Activated CD4-positive, alpha-beta memory T cell treated with anti-CD3 and anti-CD28 coated beads for 36 hours (primary cell): ENCODE measurements around the gene RBBP4. TPM values are rescaled to one million over a fixed set of nuclear protein-coding genes. Genes with fewer than 3 reads are reported as not detected.
"Not testable (repeated sequence)": the region's sequence is repeated elsewhere in the genome, so short reads cannot be mapped to it uniquely, and the experiment has no call there.

Experiments used
- CTCF ChIA-PET: fragments of 350-600 bp; sonication (Branson Sonifier 250); formaldehyde crosslinking; loops from one replicate; lab custom pipeline; 2021; ENCODE audit warnings: antibody characterized with exemption, inconsistent platforms; lab: Charles Lee
- POLR2A ChIA-PET: fragments of 350-600 bp; sonication (Branson Sonifier 250); formaldehyde crosslinking; loops from one replicate; lab custom pipeline; 2021; ENCODE audit warnings: antibody characterized with exemption; lab: Charles Lee
- DNase-seq: peaks from one replicate; pipeline ENCODE4 v3.0.0-alpha.2; 2020
- H3K27ac Mint-ChIP-seq: one replicate; pipeline ENCODE4 v1.8.0; 2021; ENCODE audit warnings: mixed read lengths
- H3K27me3 Mint-ChIP-seq: one replicate; pipeline ENCODE4 v1.8.0; 2021; ENCODE audit warnings: mixed read lengths
- H3K36me3 Mint-ChIP-seq: one replicate; pipeline ENCODE4 v1.8.0; 2021; ENCODE audit warnings: mixed read lengths
- H3K4me1 Mint-ChIP-seq: one replicate; pipeline ENCODE4 v1.8.0; 2021; ENCODE audit warnings: low read depth, mixed read lengths
- H3K4me3 Mint-ChIP-seq: one replicate; pipeline ENCODE4 v1.8.0; 2021; ENCODE audit warnings: mild to moderate bottlenecking, mixed read lengths
- H3K9me3 Mint-ChIP-seq: one replicate; pipeline ENCODE4 v1.8.0; 2021; ENCODE audit warnings: mixed read lengths
- intact Hi-C: fragments of 100-400 bp; cut with micrococcal nuclease; formaldehyde crosslinking; loops from one replicate; pipeline ENCODE4 v1.15.1; 2023
- total RNA-seq, 2 experiments: library from RNA; stranded (reverse); gene quantifications; one replicate each; pipeline ENCODE4 v1.2.3, GENCODE V29; 2021

RBBP4 gene
- total RNA-seq, 2 experiments from 2014 or later = 325 to 334 TPM

- ChIA-PET POLR2A (no interaction called here), CTCF (no interaction called here)
- DNase-seq = no peak
- H3K9me3 Mint-ChIP-seq = no peaks in the 10 kb centered on the region
- intact Hi-C loops = no loop called here
- peaks cover 18% of the 10 kb centered on the region for H3K4me1 Mint-ChIP-seq
- H3K4me3 Mint-ChIP-seq = no peak overlapping the region
- no peak overlapping the region for H3K27ac Mint-ChIP-seq
- H3K27me3 Mint-ChIP-seq = no peaks in the 10 kb centered on the region
- peaks cover 5% of the 10 kb centered on the region for H3K36me3 Mint-ChIP-seq
These were observed 6.6 kb upstream of the RBBP4 start for GRCh38 chr1:32644426-32644825.

- Mint-ChIP-seq H3K4me1 (peaks cover 25% of the 10 kb centered on the region), H3K27me3 (no peaks in the 10 kb centered on the region), H3K27ac (peak overlapping the region; percentile 71), H3K9me3 (no peaks in the 10 kb centered on the region), H3K4me3 (peak overlapping the region; percentile 99), H3K36me3 (peaks cover 19% of the 10 kb centered on the region)
- intact Hi-C loops = no loop called here
- ChIA-PET POLR2A (interaction anchor here (0.6 to 0.7 kb wide), 2 partner anchors 316 to 604 kb away, joined by 3 read pairs; no protein-coding TSS in a partner anchor), CTCF (no interaction called here)
- DNase-seq = peak; percentile 52
These were observed 3.5 kb upstream of the RBBP4 start for GRCh38 chr1:32647308-32648134.

DNA sequence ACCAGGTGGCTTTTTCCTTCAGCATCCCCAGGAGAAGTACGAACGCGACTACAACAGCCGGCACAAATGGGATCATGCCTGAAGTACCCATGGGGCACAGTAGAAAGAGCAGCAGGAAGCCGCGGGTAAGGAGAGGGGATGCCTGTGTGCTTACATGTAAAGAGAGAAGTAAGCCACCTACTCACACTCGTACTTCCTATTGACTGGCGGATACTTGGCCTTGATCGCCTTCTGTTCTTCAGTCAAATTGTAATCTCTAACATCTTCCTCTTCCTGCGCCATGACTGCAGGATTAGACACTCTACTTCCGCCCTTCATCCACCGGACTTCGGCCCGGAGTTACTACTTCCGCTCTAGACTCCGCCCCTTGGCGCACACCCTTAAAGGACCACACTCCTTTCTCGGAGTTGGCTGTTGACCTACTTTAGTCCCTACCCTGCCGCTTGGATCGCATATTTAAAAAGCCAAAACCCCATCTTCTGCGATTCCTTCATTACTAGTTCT is 708 bp upstream of the RBBP4 start, which contains the start of gene ZBTB8OS:
TSS of gene ZBTB8OS (minus strand) at position 303 of the 504 bp plus-strand sequence. CDS start at position 282, 21 bp downstream.
- ChIA-PET POLR2A (interaction anchor here (0.7 to 1.7 kb wide), 6 partner anchors 21 to 578 kb away, joined by 3 to 13 read pairs (median 3); partner anchors contain the start of genes BSDC1, S100PBP, TMEM39B and YARS1), CTCF (interaction anchor here (1.1 to 2.2 kb wide), 2 partner anchors 130 to 477 kb away, joined by 3 to 9 read pairs; no protein-coding TSS in a partner anchor)
- Mint-ChIP-seq H3K36me3 (peaks cover 38% of the 10 kb centered on the region), H3K4me3 (peak within 1 kb of the TSS; percentile 99), H3K27me3 (no peaks in the 10 kb centered on the region), H3K27ac (peak within 1 kb of the TSS; percentile 100), H3K9me3 (no peaks in the 10 kb centered on the region), H3K4me1 (peaks cover 44% of the 10 kb centered on the region)
- intact Hi-C loops = loop anchor here (1.0 to 5.0 kb wide), 6 partner anchors 27 to 697 kb away; partner anchors contain the start of genes MARCKSL1, S100PBP and YARS1
- DNase-seq = peak; percentile 92

GRCh38 chr1:32651461-32652073 is 559 bp downstream of the RBBP4 start:
- H3K9me3 Mint-ChIP-seq = no peaks in the 10 kb centered on the region
- peak overlapping the region; percentile 99 for H3K4me3 Mint-ChIP-seq
- no peak for DNase-seq
- H3K36me3 Mint-ChIP-seq = peaks cover 42% of the 10 kb centered on the region
- POLR2A ChIA-PET = interaction anchor here (0.6 to 1.7 kb wide), 10 partner anchors 22 to 579 kb away, joined by 3 to 13 read pairs (median 3); partner anchors contain the start of genes BSDC1, CCDC28B, S100PBP and TMEM39B
- peak overlapping the region; percentile 100 for H3K27ac Mint-ChIP-seq
- intact Hi-C loops = loop anchor here (5.0 kb wide), 2 partner anchors 314 to 696 kb away; partner anchors contain the start of gene MARCKSL1
- H3K4me1 Mint-ChIP-seq = peaks cover 50% of the 10 kb centered on the region
- no peaks in the 10 kb centered on the region for H3K27me3 Mint-ChIP-seq
- CTCF ChIA-PET = interaction anchor here (1.1 to 2.2 kb wide), 3 partner anchors 122 to 476 kb away, joined by 3 to 9 read pairs (median 4); no protein-coding TSS in a partner anchor

DNA sequence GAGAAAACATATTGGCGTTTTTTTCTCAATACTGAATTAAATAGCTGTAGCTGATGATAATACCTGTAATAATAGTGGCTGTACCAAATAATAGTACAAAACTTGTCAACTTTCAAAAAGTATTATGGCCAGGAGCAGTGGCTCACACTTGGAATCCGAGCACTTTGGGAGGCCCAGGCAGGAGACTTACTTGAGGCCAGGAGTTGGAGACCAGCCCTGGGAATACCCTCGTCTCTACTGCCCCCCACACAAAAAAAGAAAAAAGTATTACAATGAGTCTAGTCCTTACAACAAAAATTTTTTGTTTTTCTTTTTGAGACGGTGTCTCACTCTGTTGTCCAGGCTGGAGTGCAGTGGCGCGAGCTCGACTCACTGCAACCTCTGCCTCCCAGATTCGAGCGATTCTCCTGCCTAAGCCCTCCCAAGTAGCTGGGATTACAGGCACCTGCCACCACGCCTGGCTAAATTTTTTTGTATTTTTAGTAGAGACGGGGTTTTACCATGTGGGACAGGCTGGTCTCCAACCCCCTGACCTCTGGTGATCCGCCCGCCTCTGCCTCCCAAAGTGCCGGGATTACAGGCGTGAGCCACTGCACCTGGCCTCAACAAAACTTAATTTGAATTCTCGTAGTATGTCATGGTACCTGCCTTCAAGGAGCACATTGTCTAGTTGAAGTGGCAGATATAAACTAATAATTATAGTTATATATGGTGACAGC is 1.4 kb downstream of the RBBP4 start:
- CTCF ChIA-PET = interaction anchor here (1.1 to 2.2 kb wide), 4 partner anchors 15 to 132 kb away, joined by 3 to 9 read pairs (median 4); no protein-coding TSS in a partner anchor
- Mint-ChIP-seq H3K27ac (peak overlapping the region; percentile 100), H3K27me3 (no peaks in the 10 kb centered on the region), H3K9me3 (no peaks in the 10 kb centered on the region), H3K4me3 (peak overlapping the region; percentile 99), H3K4me1 (peaks cover 55% of the 10 kb centered on the region), H3K36me3 (peaks cover 49% of the 10 kb centered on the region)
- POLR2A ChIA-PET = no interaction called here
- intact Hi-C loops = loop anchor here (5.0 kb wide), 2 partner anchors 315 to 695 kb away; partner anchors contain the start of gene MARCKSL1
- DNase-seq = no peak

DNA sequence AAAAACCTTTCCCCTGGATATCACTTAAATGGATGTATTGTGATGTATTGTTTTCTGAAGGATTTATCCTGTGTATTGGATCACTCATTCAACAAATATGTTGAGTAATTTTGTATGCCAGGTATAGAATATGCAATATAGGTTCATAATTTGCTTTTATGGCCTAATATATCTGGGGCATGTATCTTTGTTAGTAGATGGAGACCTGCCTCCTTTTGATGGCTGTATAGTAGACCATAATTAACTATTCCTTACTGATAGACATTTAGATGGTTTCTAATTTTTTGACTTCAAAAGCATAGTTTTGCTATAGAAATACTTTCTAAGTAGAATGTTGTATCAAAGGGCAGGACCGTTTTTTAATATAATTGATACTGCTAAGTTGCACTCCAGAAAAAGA is 8.6 kb downstream of the RBBP4 start:
- no peaks in the 10 kb centered on the region for H3K9me3 Mint-ChIP-seq

GRCh38 chr1:32665915-32666314 is 14.9 kb downstream of the RBBP4 start:
- intact Hi-C loops = no loop called here
- H3K36me3 Mint-ChIP-seq = peaks cover 50% of the 10 kb centered on the region
- DNase-seq = no peak
- H3K4me3 Mint-ChIP-seq = no peak overlapping the region
- no peaks in the 10 kb centered on the region for H3K4me1 Mint-ChIP-seq
- H3K9me3 Mint-ChIP-seq = no peaks in the 10 kb centered on the region
- ChIA-PET CTCF (interaction anchor here (0.6 to 0.7 kb wide), 2 partner anchors 118 to 507 kb away, joined by 3 to 4 read pairs; no protein-coding TSS in a partner anchor), POLR2A (no interaction called here)
- no peaks in the 10 kb centered on the region for H3K27me3 Mint-ChIP-seq
- no peak overlapping the region for H3K27ac Mint-ChIP-seq

More for the DNA sequence above, 8.6 kb downstream of the RBBP4 start:
- intact Hi-C loops = no loop called here
- DNase-seq = no peak
- Mint-ChIP-seq H3K27me3 (no peaks in the 10 kb centered on the region), H3K4me3 (no peak overlapping the region), H3K4me1 (peaks cover 28% of the 10 kb centered on the region), H3K36me3 (peaks cover 61% of the 10 kb centered on the region), H3K27ac (no peak overlapping the region)
- ChIA-PET POLR2A (no interaction called here), CTCF (interaction anchor here (0.7 kb wide), 1 partner anchor 113 kb away, joined by 3 read pairs; no protein-coding TSS in a partner anchor)

DNA sequence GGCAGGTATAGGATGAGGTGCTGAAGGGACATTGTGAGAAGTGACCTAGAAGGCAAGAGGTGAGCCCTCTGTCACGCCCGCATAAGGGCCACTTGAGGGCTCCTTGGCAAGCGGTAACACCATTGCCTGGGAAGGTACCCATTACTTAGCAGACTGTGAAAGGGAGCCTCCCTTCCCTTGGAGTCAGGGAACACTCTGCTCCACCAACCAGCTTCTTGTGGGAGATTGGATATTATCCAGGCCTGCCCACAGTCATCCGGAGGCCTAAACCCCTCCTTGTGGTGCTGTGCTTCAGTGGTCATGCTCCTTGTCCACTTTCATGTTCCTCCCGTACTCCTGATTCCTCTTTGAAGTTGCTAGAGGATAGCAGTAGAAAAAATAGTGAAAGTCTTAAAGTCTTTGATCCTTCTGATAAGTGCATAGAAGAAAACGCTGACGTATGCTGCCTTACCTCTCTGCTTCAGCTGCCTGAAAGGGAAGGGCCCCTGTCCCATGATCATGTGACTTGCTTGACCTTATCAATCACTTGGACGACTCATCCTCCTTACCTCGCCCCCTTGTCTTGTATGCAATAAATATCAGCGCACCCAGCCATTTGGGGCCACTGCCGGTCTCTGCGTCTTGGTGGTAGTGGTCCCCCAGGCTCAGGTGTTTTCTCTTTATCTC is 16.0 kb downstream of the RBBP4 start:
- H3K36me3 Mint-ChIP-seq = peaks cover 49% of the 10 kb centered on the region
- H3K4me3 Mint-ChIP-seq = no peak overlapping the region
- ChIA-PET POLR2A (no interaction called here), CTCF (no interaction called here)
- no peaks in the 10 kb centered on the region for H3K9me3 Mint-ChIP-seq
- H3K27me3 Mint-ChIP-seq = no peaks in the 10 kb centered on the region
- H3K4me1 Mint-ChIP-seq = no peaks in the 10 kb centered on the region
- no peak overlapping the region for H3K27ac Mint-ChIP-seq
- DNase-seq = no peak
- intact Hi-C loops = no loop called here

GRCh38 chr1:32668716-32669115 is 17.7 kb downstream of the RBBP4 start:
- H3K4me1 Mint-ChIP-seq, H3K27me3 Mint-ChIP-seq, H3K9me3 Mint-ChIP-seq, CTCF ChIA-PET, DNase-seq, POLR2A ChIA-PET, intact Hi-C loops, H3K4me3 Mint-ChIP-seq, H3K27ac Mint-ChIP-seq: not testable (repeated sequence)
- H3K36me3 Mint-ChIP-seq = peaks cover 58% of the 10 kb centered on the region

GRCh38 chr1:32676945-32677344 is 25.9 kb downstream of the RBBP4 start:
- ChIA-PET POLR2A (no interaction called here), CTCF (interaction anchor here (1.0 kb wide), 1 partner anchor 14 kb away, joined by 3 read pairs; no protein-coding TSS in a partner anchor)
- peaks cover 2% of the 10 kb centered on the region for H3K4me1 Mint-ChIP-seq
- peaks cover 55% of the 10 kb centered on the region for H3K36me3 Mint-ChIP-seq
- no peak overlapping the region for H3K27ac Mint-ChIP-seq
- no peaks in the 10 kb centered on the region for H3K27me3 Mint-ChIP-seq
- intact Hi-C loops = no loop called here
- no peak for DNase-seq
- H3K4me3 Mint-ChIP-seq = no peak overlapping the region
- H3K9me3 Mint-ChIP-seq = no peaks in the 10 kb centered on the region
